A673 (cell line): ENCODE measurements around the gene DDX5. TPM values are rescaled to one million over a fixed set of nuclear protein-coding genes. Genes with fewer than 3 reads are reported as not detected.

Source experiments
- BruUV-seq: library from RNA; stranded (reverse); fragments of 400-500 nt; replicated peaks from 2 replicates; lab custom pipeline; 2021; lab: Mats Ljungman, UMichigan
- CTCF ChIA-PET: fragments of 300-600 bp; sonication (Branson Sonifier 250); formaldehyde crosslinking; loops from one replicate; lab custom pipeline; 2022; ENCODE audit warnings: antibody characterized with exemption; lab: Charles Lee
- POLR2A ChIA-PET: fragments of 300-600 bp; sonication (Branson Sonifier 250); formaldehyde crosslinking; loops from one replicate; lab custom pipeline; 2022; ENCODE audit warnings: antibody characterized with exemption; ENCODE audit not compliant: low non-redundant PET; lab: Charles Lee
- DNase-seq: peaks from one replicate; pipeline ENCODE4 v3.0.0-alpha.2; 2015; ENCODE audit warnings: low spot score
- H3K27ac ChIP-seq: fragments of 200-600 bp; sonication (generic); 2 replicates; pipeline ENCODE4 v1.5.1; 2016; ENCODE audit warnings: mixed run types, low read depth, mild to moderate bottlenecking, mixed read lengths, antibody characterized with exemption, low read length; ENCODE audit not compliant: poor library complexity, severe bottlenecking
- H3K27me3 ChIP-seq: fragments of 200-600 bp; sonication (generic); replicated peaks from 2 replicates; pipeline ENCODE4 v1.6.1; 2017; ENCODE audit warnings: mixed run types, low read depth, mild to moderate bottlenecking, mixed read lengths, antibody characterized with exemption, low read length; ENCODE audit not compliant: insufficient read depth, poor library complexity
- H3K36me3 ChIP-seq: fragments of 200-600 bp; sonication (generic); 2 replicates; pipeline ENCODE4 v1.6.1; 2016; ENCODE audit warnings: mixed run types, mild to moderate bottlenecking, mixed read lengths, antibody characterized with exemption, low read length; ENCODE audit not compliant: insufficient read depth, poor library complexity, severe bottlenecking
- H3K4me1 ChIP-seq: fragments of 200-600 bp; sonication (generic); 2 replicates; pipeline ENCODE4 v1.6.1; 2017; ENCODE audit warnings: mixed run types, mild to moderate bottlenecking, mixed read lengths, antibody characterized with exemption, low read length; ENCODE audit not compliant: insufficient read depth, poor library complexity, severe bottlenecking
- H3K4me3 ChIP-seq: fragments of 200-600 bp; sonication (generic); 2 replicates; pipeline ENCODE4 v1.5.1; 2016; ENCODE audit warnings: low read depth, mixed run types, mild to moderate bottlenecking, mixed read lengths, low read length; ENCODE audit not compliant: poor library complexity, severe bottlenecking
- H3K9me3 ChIP-seq: fragments of 200-600 bp; sonication (generic); 2 replicates; pipeline ENCODE4 v1.6.1; 2016; ENCODE audit warnings: mixed run types, low read depth, mild to moderate bottlenecking, mixed read lengths, antibody characterized with exemption, low read length; ENCODE audit not compliant: poor library complexity, severe bottlenecking
- CTCF ChIP-seq: fragments of 300-800, 200-600 bp; sonication (generic); conservative IDR thresholded peaks from 2 replicates; pipeline ENCODE4 v1.5.1; 2017; ENCODE audit warnings: low read depth, mild to moderate bottlenecking, antibody characterized with exemption, low read length, moderate library complexity, mixed read lengths
- EZH2 ChIP-seq: fragments of 200-600 bp; sonication (generic); IDR thresholded peaks from 2 replicates; pipeline ENCODE4 v1.6.1; 2017; ENCODE audit warnings: borderline replicate concordance, low read depth, mild to moderate bottlenecking, mixed read lengths, antibody characterized with exemption, low read length; ENCODE audit not compliant: poor library complexity, severe bottlenecking
- intact Hi-C: fragments of 100-400 bp; cut with micrococcal nuclease; formaldehyde crosslinking; loops from one replicate; pipeline ENCODE4 v1.10.0; 2022; ENCODE audit not compliant: unreplicated experiment
- total RNA-seq: library from RNA; stranded (reverse); gene quantifications from 2 replicates; pipeline ENCODE4 v1.2.3, GENCODE V29; 2021

DDX5 gene
- total RNA-seq, 1 experiment from 2014 or later, result 911 TPM

- TF ChIP-seq CTCF (no peak), EZH2 (no peak)
- H3K27ac ChIP-seq, result no peak overlapping the region
- CTCF ChIA-PET, result no interaction called here
- no peak overlapping the region for H3K4me3 ChIP-seq
- H3K27me3 ChIP-seq, result no peaks in the 10 kb centered on the region
- no peaks in the 10 kb centered on the region for H3K9me3 ChIP-seq
- no TSS peak for BruUV-seq
- H3K4me1 ChIP-seq, result no peaks in the 10 kb centered on the region
- intact Hi-C loops, result no loop called here
- POLR2A ChIA-PET, result no interaction called here
- no peak for DNase-seq
- peaks cover 56% of the 10 kb centered on the region for H3K36me3 ChIP-seq
Observed at GRCh38 chr17:64537488-64537887, 31.4 kb upstream of the DDX5 start.

GRCh38 chr17:64536913-64537312, 30.8 kb upstream of the DDX5 start:
- Histone ChIP-seq H3K27me3 (no peaks in the 10 kb centered on the region), H3K36me3 (peaks cover 62% of the 10 kb centered on the region), H3K4me1 (no peaks in the 10 kb centered on the region), H3K4me3 (no peak overlapping the region), H3K27ac (no peak overlapping the region), H3K9me3 (no peaks in the 10 kb centered on the region)
- intact Hi-C loops, result no loop called here
- ChIA-PET CTCF (no interaction called here), POLR2A (no interaction called here)
- TF ChIP-seq CTCF, result no peak
- no peak for TF ChIP-seq EZH2
- no peak for DNase-seq
- no TSS peak for BruUV-seq

GRCh38 chr17:64535357-64535756, 29.3 kb upstream of the DDX5 start:
- Histone ChIP-seq H3K27me3 (no peaks in the 10 kb centered on the region), H3K4me1 (no peaks in the 10 kb centered on the region), H3K4me3 (no peak overlapping the region), H3K36me3 (peaks cover 77% of the 10 kb centered on the region), H3K9me3 (no peaks in the 10 kb centered on the region), H3K27ac (no peak overlapping the region)
- CTCF ChIA-PET, result no interaction called here
- intact Hi-C loops, result no loop called here
- no peak for DNase-seq
- POLR2A ChIA-PET, result no interaction called here
- no TSS peak for BruUV-seq
- no peak for TF ChIP-seq CTCF
- no peak for TF ChIP-seq EZH2
